MM.1S (cell line): ENCODE results near the gene RFX7.

Experiments
- EZH2phosphoT487 ChIP-seq: fragments of 300-600 bp; sonication (generic); IDR thresholded peaks from 2 replicates; pipeline ENCODE4 v1.6.1; 2018; ENCODE audit warnings: antibody characterized with exemption, low read length
- TF ChIP-seq, protein P1 (sequence below): fragments of 300-600 bp; sonication (generic); IDR thresholded peaks from 2 replicates; pipeline ENCODE4 v1.5.1; 2016; ENCODE audit warnings: antibody characterized with exemption, low read length, mixed read lengths

DNA sequence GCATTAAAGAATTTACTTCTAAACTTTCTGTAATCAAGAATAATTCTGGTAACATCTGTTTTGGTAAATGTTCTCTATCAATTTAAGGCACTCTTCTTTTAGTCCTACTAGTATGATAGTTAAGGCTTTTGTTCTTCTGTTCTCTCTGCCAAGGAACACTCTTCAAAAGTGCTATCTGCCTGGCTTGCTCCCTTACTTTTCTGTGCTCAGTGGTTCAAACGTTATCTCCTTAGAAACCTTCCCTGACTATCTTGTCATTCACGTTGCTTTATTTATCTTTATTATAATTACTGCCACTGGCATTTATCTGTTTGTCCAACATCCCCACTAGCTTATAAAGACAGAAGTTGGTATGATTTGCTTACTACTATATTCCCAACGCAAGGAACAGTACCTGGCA is 59.2 kb downstream of the RFX7 start:
- TF ChIP-seq, protein P1, sequence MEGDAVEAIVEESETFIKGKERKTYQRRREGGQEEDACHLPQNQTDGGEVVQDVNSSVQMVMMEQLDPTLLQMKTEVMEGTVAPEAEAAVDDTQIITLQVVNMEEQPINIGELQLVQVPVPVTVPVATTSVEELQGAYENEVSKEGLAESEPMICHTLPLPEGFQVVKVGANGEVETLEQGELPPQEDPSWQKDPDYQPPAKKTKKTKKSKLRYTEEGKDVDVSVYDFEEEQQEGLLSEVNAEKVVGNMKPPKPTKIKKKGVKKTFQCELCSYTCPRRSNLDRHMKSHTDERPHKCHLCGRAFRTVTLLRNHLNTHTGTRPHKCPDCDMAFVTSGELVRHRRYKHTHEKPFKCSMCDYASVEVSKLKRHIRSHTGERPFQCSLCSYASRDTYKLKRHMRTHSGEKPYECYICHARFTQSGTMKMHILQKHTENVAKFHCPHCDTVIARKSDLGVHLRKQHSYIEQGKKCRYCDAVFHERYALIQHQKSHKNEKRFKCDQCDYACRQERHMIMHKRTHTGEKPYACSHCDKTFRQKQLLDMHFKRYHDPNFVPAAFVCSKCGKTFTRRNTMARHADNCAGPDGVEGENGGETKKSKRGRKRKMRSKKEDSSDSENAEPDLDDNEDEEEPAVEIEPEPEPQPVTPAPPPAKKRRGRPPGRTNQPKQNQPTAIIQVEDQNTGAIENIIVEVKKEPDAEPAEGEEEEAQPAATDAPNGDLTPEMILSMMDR = no peak
- TF ChIP-seq EZH2phosphoT487 = no peak
